Stimulated activated CD8-positive, alpha-beta memory T cell treated with anti-CD3 and anti-CD28 coated beads, Interleukin-12 subunit alpha, Interleukin-12 subunit beta, amount 100 ng/mL, for 24 hours (primary cell): ENCODE results near the gene CKMT2.
A peak's percentile ranks its signal among the peaks of the same experiment; 100 is the strongest.
"Not testable (repeated sequence)": the region's sequence is repeated elsewhere in the genome, so short reads cannot be mapped to it uniquely, and the experiment has no call there.

Experiments used
- DNase-seq: peaks from one replicate; pipeline ENCODE4 v3.0.0-alpha.2; 2020; ENCODE audit errors: extremely low read depth

Gene CKMT2

DNA sequence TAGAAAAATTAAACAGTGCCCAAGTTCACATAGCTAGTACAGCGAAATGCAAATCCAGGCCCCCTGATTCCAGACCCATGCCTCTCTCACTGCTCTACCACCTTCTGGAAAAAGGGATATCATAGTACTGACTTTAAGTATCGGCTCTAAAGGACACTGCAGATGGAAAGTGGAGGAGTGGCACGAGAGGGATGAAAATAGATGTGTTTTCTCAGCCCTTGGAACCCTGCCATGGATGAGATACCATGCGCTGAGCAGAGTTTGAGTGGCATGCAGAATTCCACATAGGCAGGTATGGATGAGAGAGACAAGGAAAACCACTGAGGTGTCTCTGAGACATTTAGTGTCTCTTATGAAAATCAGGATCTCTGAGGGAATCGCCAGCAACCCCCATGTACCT, 18.8 kb downstream of the CKMT2 start:
- DNase-seq: no peak

DNA sequence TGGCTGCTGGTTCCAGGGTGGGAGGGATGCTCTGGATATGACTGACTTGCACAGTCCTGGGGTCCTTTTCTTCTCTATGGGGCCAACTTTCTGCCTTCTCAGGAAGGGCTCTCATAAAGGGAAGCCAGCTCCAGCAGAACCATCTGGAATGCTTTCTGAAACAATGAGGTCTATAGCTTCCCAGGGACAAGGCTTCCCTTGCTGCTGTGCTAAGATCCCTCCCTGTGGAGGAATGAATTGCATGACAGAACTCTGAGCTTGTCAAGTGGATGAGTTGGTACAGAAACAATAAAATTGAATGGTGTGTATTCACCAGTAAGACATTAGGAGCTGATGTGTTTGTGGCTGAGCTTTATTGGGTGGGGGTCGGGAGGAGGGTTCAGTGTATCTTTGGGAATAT, 19.8 kb downstream of the CKMT2 start:
- no peak for DNase-seq

DNA sequence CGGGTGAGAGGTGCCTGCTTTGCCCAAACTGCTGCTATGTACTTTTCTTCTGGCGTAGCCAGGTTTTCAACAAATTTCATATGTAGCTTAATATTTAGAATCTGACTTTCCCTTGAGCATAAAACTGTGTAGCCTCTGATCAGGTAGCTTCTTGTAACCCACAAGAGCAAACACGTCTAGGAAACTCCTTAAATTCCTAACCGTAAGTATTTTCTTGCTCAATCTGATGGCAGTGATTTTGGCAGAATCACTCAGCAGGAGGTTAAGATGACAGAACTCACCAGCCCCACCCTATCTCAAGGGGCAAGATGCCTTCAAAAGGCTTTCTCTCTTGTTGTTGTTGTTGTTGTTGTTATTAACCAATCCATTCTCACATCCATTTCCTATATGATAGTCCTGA, 20.8 kb downstream of the CKMT2 start:
- DNase-seq: no peak

DNA sequence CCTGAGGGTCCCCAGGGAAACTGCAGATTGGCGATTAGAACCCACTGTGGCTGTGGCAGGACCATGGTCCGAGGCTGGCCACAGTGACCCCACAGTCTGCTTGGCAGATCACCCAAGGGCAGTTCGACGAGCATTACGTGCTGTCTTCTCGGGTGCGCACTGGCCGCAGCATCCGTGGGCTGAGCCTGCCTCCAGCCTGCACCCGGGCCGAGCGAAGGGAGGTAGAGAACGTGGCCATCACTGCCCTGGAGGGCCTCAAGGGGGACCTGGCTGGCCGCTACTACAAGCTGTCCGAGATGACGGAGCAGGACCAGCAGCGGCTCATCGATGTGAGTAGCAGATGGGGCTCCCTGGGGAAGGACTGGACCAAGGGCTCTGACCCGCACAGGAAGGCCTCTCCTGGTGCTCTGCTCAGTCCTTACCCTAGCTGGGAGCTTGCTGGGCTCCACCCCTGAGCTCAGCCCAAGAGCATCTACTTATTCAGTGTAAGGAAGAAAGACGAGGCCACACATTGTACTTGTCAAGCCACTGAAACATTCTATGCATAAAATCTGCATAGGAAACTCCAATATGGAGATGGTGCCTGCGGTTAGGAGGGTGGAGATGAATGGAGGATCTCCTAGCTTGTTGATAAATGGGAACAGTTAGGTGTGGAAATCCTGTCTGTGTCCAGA, 21.9 kb downstream of the CKMT2 start:
- DNase-seq: no peak

DNA sequence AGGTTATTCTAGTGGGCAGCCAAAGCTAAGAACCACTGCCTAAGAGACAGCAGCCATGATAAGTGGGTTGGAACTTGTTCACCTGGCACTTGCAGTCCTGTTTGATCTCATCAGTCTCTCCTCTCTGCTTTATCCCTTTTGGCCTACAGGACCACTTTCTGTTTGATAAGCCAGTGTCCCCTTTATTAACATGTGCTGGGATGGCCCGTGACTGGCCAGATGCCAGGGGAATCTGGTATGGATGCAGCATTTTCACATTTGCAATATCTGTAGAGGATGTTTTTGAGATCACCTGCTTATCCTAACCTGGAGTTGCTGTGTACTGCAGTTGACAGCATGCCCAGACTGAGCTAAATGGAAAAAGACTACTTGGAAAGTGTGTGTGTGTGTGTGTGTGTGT, 23.6 kb downstream of the CKMT2 start:
- DNase-seq: no peak

DNA sequence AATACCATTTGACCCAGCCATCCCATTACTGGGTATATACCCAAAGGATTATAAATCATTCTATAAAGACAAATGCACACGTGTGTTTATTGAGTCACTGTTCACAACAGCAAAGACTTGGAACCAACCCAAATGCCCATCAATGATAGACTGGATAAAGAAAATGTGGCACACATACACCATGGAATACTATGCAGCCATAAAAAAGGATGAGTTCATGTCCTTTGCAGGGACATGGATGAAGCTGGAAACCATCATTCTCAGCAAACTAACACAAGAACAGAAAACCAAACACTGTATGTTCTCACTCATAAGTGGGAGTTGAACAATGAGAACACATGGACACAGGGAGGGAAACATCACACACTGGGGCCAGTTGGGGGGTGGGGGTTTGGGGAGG, 29.7 kb downstream of the CKMT2 start:
- DNase-seq: not testable (repeated sequence)

DNA sequence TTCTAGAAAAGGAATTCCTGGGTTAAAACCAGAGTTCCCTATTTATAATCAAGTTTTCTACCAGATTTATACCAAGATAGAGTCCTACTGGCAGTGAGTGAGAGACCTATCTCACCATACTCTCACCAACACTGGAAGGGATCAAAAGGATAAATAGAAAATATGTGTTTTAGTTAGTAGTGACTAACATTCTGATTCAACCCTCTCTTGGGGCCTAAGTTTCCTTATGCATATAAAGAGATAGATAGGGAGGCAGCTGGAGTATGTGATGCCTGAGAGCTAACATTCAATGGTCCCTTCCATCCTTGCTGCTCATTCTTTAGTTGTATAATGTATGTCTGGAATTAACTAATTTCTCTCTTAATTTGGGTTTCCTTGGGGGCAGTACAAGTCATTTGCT, 32.0 kb downstream of the CKMT2 start:
- DNase-seq: no peak

DNA sequence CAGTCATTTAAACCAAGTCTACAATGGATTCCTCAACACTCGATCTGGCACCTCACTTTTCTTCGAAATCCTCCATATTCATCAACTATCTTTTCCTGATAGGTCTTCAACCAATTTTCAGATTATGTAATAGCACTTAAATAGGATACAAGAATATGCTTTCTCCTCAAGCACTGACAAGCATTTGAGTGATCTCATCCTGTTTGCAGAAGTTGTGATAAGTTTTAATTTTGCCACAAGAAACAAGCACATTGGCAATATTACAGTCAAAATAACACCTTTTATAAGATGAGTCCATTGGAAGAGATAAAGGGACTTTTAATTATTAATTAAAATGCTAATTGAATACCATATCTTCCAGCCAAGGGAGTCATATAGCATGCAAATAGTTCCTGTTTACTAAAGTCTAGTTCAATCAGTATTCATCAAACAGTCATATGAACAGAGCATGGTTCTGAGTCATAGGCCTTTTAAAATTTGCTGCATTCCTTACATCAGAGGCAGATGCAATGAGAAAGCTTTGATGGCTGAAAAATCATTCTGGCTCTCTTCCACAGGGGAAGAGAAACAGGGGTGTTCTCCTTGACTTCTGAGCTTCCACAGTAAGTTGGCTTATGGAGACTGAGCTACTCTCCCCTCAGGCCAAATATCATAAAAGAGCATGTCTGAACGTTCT, 35.5 kb downstream of the CKMT2 start:
- DNase-seq: no peak

DNA sequence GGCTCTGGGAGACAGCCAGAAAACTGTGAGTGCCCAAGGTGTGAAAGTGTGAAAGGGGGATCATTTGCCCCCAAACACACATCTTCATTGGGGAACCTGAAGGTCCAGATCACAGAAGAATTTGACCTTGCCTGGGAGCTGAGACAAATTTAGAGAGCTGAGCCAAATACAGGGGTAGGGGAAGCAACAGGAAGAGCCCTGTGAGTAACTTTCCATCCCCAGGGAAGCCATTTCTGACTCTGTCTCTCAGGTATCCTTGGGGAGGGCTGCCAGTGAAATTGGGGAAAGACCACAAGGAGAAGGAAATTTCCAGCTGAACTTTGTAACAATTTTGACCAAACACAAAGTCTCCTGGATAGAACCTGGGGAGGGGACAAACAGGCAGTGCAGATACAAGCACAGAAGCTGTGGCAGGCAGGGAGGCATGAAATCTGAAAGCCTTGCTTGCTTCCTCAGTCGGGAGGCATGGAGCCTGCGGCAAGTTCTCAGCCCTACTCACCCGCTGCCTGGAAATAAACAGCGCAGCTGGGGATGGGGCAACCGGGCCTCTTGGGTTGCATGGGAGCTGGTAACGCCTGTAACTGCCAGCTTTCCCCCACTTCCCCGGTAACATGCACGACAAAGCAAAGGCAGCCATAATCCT, 36.8 kb downstream of the CKMT2 start:
- DNase-seq: no peak

DNA sequence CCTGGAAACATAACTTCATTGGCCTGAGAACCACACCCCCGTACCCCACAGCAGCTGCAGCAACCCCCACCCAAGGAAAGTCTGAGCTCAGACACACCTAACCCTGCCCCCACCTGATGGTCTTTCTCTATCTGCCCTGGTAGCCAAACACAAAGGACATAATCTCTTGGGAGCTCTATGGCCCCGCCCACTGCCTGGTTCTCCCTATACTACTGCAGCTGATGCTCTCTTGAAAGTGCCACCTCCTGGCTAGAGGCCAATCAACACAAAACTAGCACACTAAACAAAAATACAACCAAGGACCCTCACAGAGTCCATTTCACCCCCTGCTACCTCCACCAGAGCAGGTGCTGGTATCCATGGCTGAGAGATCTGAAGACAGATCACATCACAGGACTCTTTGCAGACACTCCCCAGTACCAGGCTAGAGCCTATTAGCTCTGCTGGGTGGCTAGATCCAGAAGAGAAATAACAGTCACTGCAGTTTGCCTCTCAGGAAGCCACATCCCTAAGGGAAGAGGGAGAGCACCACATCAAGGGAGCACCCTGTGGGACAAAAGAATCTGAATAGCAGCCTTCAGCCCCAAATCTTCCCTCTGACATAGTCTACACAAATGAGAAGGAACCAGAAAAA, 37.4 kb downstream of the CKMT2 start:
- DNase-seq: not testable (repeated sequence)

DNA sequence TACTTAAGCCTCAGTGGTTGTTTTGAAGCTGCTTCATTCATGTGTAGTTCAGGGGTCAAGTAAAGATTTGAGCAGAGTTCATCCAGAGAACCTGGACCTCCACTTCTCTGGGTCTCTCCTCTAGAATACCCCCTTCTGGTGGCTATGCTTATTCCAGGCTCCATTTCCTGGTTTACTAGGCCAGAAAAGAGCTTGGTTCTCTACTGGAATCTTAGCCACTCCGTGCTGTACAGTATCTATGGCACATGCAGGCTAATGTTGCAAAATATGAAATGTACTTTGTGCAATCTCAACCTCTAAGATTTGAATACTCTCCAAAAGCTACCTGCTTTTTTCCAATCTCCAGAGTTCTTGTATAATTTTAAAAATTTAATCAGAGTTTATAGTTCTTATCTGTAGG, 50.9 kb downstream of the CKMT2 start:
- no peak for DNase-seq

DNA sequence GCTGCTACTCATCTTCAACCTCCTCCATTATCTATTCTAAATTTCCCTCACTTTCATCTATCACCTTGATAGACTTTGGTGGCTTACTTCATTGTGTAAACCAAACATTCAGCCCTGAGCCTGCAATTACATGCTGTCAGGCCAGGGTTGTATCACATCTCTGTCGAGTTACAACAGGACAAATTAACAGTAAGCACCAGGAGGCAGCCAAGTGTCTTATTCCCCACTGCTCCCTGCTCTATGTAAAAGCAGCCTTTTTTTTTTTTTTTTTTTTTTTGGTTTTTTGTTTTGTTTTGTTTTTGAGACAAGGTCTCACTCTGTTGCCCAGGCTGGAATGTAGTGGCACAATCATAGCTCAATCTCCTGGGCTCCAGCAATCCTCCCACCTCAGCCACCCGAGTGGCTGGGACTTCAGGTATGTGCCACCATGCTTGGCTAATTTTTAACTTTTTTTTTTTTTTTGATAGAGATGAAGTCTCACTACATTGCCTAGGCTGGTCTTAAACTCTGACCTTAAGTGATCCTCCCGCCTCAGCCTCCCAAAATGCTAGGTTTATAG, 53.0 kb downstream of the CKMT2 start:
- DNase-seq: no peak

DNA sequence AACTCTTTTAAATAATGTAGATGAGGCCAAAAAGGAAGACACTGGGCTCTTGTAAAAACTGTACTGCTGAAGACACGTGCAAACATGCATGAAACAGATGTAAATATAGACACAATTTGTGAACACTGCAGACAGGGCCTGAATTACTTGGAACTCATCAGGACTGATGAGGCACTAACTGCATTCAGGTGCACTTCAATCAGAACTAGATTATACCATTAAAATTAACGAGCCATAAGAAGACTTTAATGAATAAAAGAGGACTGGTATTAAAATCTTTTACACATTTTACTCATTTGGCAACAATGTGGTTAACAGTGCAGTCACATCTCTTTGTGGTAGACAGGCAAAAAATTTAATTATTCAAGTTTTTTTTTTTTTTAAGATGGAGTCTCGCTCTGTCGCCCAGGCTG, 54.9 kb downstream of the CKMT2 start:
- no peak for DNase-seq

DNA sequence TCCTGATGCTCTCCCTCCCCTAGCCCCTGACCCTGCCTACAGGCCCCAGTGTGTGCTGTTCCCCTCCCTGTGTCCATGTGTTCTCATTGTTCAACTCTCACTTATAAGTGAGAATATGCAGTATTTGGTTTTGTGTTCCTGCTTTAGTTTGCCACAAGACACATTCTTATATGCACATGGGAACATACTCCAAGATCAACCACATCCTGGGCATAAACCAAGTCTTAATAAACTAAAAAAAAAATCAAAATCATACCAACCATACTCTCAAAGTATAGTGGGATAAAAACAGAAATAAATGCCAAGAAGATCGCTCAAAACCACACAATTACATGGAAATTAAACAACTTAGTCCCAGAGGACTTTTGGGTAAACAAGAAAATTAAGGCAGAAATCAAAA, 57.0 kb downstream of the CKMT2 start:
- no peak for DNase-seq

DNA sequence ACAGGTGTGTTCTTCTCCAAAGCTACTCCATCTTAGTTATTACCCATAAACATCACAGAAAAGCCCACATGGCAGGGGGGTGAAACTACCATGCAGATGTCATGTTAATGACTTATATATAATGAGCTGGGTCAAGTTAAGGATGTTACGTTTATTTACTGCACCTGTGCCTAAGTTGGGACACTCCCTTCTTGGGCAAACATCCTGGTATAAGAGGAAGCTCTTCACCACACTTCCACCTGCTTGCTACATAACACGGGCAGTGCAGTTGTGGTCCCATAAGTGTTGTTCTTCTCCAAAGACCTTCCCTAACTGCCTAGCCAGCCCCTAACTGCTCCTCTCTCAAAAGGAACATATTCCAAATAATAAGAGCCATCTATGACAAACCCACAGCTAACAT, 59.0 kb downstream of the CKMT2 start:
- DNase-seq: no peak

DNA sequence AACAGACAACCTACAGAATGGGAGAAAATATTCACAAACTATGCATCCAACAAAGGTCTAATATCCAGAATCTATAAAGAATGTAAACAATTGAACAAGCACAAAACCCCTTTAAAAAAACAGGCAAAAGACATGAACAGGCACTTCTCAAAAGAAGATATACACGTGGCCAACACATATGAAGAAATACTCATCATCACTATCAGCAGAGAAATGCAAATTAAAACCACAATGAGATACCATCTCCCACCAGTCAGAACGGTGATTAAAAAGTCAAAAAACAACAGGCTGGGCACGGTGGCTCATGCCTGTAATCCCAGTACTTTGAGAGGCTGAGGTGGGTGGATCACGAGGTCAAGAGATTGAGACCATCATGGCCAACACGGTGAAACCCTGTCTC, 60.9 kb downstream of the CKMT2 start:
- DNase-seq: not testable (repeated sequence)

DNA sequence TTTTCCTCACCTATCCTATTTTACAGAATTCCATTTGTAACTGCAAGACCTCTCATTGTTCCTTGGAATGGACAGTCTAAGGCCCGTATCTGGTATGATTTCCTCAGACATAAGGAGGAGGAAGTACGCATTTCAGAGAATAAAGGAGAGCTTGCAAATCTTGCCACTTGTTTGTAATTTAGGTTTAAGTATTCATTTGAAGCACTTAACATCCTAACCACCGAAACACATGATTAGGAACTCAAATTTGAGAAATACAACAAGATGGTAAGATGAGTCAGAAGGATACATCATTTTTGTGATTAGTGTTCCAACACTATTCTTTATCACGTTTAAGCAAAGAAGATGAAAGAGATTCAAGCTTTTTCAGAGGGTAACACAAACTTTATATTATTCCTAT, 64.4 kb downstream of the CKMT2 start:
- no peak for DNase-seq

DNA sequence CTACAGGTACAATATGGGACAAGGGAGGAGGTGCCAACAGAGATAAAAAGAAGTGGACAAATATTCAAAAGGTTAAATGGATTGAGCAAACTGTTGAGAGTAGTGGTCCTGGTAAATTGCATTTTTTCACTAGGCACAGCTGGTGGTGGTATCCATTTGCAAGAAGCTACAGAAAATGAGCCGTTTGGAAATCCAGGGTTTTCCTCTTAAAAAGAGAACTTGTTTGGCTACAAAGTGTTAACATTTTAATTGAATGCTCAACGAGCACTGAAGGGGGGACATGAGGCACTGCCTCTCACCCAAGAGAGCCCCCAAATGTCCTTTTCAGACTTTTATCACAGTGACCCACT, 67.8 kb downstream of the CKMT2 start:
- no peak for DNase-seq

DNA sequence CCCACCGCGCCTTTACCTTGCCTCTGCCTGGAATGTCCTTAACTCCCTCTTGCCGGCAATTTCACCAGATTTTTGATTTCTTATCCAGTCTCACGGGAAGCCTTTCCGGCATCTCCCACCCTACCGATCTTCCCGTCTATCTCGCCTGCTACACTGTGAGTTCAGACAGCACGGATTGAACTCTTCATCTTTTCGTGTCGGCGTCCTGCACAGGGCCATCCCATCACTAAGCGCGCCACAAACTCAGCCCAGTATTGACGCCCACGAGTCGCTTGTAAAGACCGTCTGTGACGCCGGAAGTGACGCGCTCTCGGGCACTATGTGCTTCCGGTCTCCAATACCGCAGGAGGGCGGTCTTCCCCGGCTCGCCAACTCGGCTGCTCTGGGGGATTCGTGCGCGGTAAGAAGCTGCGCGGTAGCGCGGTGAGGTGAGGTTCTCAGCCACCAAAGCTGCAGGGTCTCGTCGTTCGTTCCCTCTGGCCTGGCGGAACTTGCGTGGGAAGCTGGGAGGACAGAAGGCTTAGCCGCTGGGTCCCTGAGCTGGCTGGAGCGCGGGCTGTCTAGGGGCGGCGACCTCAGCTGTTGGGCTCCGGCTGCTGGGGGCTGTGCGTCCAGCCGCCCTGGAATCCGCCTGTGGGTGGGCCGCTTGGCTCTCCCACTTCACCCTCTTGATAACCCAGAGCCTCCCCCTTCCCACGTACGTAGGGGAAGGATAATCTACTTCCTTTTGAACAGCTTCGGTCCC, 68.3 kb downstream of the CKMT2 start, which contains the start of gene ZCCHC9:
TSS of gene ZCCHC9 (plus strand) at position 317 of the 745 bp plus-strand sequence. CDS start 3,171 bp downstream, outside the sequence.
- peak; percentile 84 for DNase-seq

DNA sequence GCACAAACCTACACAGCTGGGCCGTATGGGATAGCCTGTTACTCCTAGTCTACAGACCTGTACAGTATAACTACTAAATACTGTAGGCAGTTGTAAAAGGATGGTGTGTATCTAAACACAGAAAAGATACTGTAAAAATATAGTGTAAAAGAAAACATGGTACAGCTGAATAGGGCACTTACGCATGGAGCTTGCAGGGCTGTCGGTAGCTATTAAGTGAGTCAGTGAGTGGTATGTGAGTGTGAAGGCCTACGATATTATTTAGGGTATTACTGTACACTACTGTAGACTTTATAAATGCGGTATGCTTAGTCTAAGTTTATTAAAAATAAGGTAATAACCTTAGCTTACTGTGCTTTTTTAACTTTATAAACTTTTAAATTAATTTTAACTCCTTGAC, 69.5 kb downstream of the CKMT2 start:
- DNase-seq: no peak

DNA sequence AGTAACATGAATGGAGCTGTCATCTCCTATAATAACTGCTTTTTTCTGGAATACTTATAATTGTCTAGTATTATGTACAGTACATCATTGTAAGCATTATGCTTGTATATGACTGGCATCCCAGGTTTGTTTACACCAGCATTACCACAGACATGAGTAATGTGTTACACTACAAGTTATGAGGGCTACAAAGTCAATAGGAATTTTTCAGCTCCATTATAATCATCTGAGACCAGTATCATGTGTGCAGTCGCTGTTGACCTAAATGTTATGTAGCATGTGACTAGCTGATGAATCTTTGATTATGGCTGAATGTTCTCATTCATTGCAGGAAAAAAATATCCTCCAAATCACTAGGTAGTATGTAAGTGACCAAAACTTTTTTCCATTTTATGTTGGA, 70.4 kb downstream of the CKMT2 start:
- no peak for DNase-seq

DNA sequence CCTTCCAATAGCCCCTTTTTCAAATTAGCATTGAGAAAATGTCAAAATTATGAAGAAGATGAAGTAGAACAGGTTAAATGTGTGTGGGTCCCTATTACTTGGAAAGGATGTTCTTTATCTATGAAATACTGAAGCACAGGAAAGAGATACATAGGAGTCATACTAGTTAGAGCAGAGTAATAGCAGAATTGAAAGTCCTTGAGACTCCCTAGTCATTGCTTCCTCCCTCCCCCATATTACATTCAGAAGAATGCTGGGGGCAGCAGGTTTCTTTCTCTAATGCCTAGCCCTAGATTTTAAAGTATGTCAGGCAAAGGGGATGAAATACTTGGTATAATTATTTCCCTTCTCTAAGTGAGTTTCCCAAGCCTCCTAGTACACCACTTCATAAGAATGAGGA, 72.7 kb downstream of the CKMT2 start:
- DNase-seq: no peak
